H1 (cell line): ENCODE results near the gene SHROOM3. TPM values are rescaled to one million over a fixed set of nuclear protein-coding genes. Genes with fewer than 3 reads are reported as not detected.

Source experiments
- CTCF ChIA-PET: fragments of 300-600 bp; sonication (Branson Sonifier 250); formaldehyde crosslinking; loops from one replicate; lab custom pipeline; 2021; ENCODE audit not compliant: partially characterized antibody; lab: Charles Lee
- POLR2A ChIA-PET: fragments of 300-600 bp; sonication (Branson Sonifier 250); formaldehyde crosslinking; loops from one replicate; lab custom pipeline; 2021; ENCODE audit warnings: inconsistent platforms; ENCODE audit not compliant: partially characterized antibody; lab: Charles Lee
- DNase-seq, 2 experiments: peaks; one replicate each; pipeline versions ENCODE4 v3.0.0 to v3.0.0-alpha.2; 2010 to 2022; ENCODE audit warnings: low spot score in 2 of 2, low read depth in 1 of 2, mixed read lengths in 1 of 2
- FAIRE-seq: peaks from 2 replicates; lab custom pipeline; 2011; peaks lifted over from hg19 to GRCh38; lab: Jason Lieb, UNC
- H2AFZ ChIP-seq: 2 replicates; pipeline ENCODE4 v1.8.1; 2012; ENCODE audit warnings: low read length, inconsistent platforms
- H2AK5ac ChIP-seq: 2 replicates; pipeline ENCODE4 v1.6.1; 2013; ENCODE audit warnings: low read depth, low read length
- H2BK120ac ChIP-seq: replicated peaks from 2 replicates; pipeline ENCODE3; 2013; ENCODE audit warnings: low read depth, low read length, inconsistent platforms
- H2BK12ac ChIP-seq: 2 replicates; pipeline ENCODE4 v1.6.1; 2013; ENCODE audit warnings: low read depth, low read length
- H2BK15ac ChIP-seq: 2 replicates; pipeline ENCODE4 v1.6.1; 2013; ENCODE audit warnings: low read length
- H2BK20ac ChIP-seq: 2 replicates; pipeline ENCODE4 v1.6.1; 2013; ENCODE audit warnings: low read length
- H2BK5ac ChIP-seq: 2 replicates; pipeline ENCODE4 v1.6.1; 2013; ENCODE audit warnings: low read depth, low read length
- H3K14ac ChIP-seq: 2 replicates; pipeline ENCODE4 v1.6.1; 2013; ENCODE audit warnings: inconsistent platforms; ENCODE audit not compliant: insufficient read length
- H3K18ac ChIP-seq: 2 replicates; pipeline ENCODE4 v1.6.1; 2013; ENCODE audit warnings: low read length; ENCODE audit errors: extremely low read depth
- H3K23ac ChIP-seq: 2 replicates; pipeline ENCODE4 v1.6.1; 2013; ENCODE audit warnings: inconsistent platforms; ENCODE audit not compliant: insufficient read length
- H3K23me2 ChIP-seq: 2 replicates; pipeline ENCODE4 v1.6.1; 2013; ENCODE audit warnings: low read depth, low read length
- H3K27ac ChIP-seq: 2 replicates; pipeline ENCODE4 v1.6.1; 2011; ENCODE audit warnings: low read depth, low read length, inconsistent platforms
- H3K27me3 ChIP-seq, 4 experiments: replicated peaks in 1 of 4; 1 replicate in 1 of 4; 2 replicates in 3 of 4; pipeline versions ENCODE4 v1.6.1 to v1.8.1; 2011 to 2013; ENCODE audit warnings: low read length in 3 of 4, mild to moderate bottlenecking in 3 of 4, inconsistent platforms in 2 of 4, mixed read lengths in 2 of 4, moderate library complexity in 1 of 4; ENCODE audit not compliant: control insufficient read depth in 3 of 4, insufficient read depth in 3 of 4; ENCODE audit errors: extremely low read depth in 1 of 4
- H3K36me3 ChIP-seq, 4 experiments: 2 replicates each; pipeline versions ENCODE4 v1.6.1 to v1.8.1; 2011 to 2013; ENCODE audit warnings: mild to moderate bottlenecking in 4 of 4, low read length in 3 of 4, moderate library complexity in 2 of 4, control low read depth in 1 of 4, inconsistent platforms in 1 of 4; ENCODE audit not compliant: insufficient read depth in 4 of 4, control insufficient read depth in 2 of 4
- H3K4ac ChIP-seq: replicated peaks from 2 replicates; pipeline ENCODE3; 2013; ENCODE audit warnings: low read length, low read depth, mixed read lengths, inconsistent platforms; ENCODE audit not compliant: insufficient read length
- H3K4me1 ChIP-seq, 4 experiments: replicated peaks in 1 of 4; 1 replicate in 1 of 4; 2 replicates in 3 of 4; pipeline versions ENCODE4 v1.6.1 to v1.8.1; 2011 to 2013; ENCODE audit warnings: low read length in 3 of 4, inconsistent platforms in 2 of 4, mixed read lengths in 1 of 4; ENCODE audit not compliant: insufficient read depth in 4 of 4, control insufficient read depth in 3 of 4
- H3K4me2 ChIP-seq, 2 experiments: 2 replicates each; pipeline versions ENCODE4 v1.6.1 to v1.8.1; 2011 to 2013; ENCODE audit warnings: low read depth in 2 of 2, low read length in 2 of 2, control low read depth in 1 of 2, inconsistent platforms in 1 of 2, mild to moderate bottlenecking in 1 of 2; ENCODE audit not compliant: insufficient read depth in 1 of 2
- H3K4me3 ChIP-seq, 4 experiments: fragments of 200-600, 300-600 bp in 1 of 4; sonication (generic), shearing (Covaris generic), sonication (Bioruptor Twin) in 1 of 4; 2 replicates each; pipeline versions ENCODE4 v1.5.1 to v1.8.1; 2011 to 2016; ENCODE audit warnings: low read length in 4 of 4, low read depth in 3 of 4, control low read depth in 2 of 4, inconsistent platforms in 2 of 4, mild to moderate bottlenecking in 2 of 4, mixed read lengths in 1 of 4, moderate library complexity in 1 of 4; ENCODE audit not compliant: insufficient read depth in 2 of 4; ENCODE audit errors: extremely low read depth in 1 of 4
- H3K56ac ChIP-seq: replicated peaks from 2 replicates; pipeline ENCODE3; 2013; ENCODE audit warnings: low read depth, mild to moderate bottlenecking, mixed read lengths, low read length, inconsistent platforms; ENCODE audit not compliant: insufficient read length
- H3K79me1 ChIP-seq: 2 replicates; pipeline ENCODE4 v1.6.1; 2013; ENCODE audit warnings: low read depth, low read length, control low read depth
- H3K79me2 ChIP-seq, 2 experiments: 2 replicates each; pipeline versions ENCODE4 v1.6.1 to v1.8.1; 2012 to 2013; ENCODE audit warnings: low read length in 2 of 2, mild to moderate bottlenecking in 2 of 2, inconsistent platforms in 1 of 2; ENCODE audit not compliant: insufficient read depth in 2 of 2, control insufficient read depth in 1 of 2
- H3K9ac ChIP-seq, 4 experiments: replicated peaks in 1 of 4; 1 replicate in 1 of 4; 2 replicates in 3 of 4; pipeline versions ENCODE4 v1.6.1 to v1.8.1; 2011 to 2013; ENCODE audit warnings: low read depth in 3 of 4, low read length in 3 of 4, control low read depth in 2 of 4, mild to moderate bottlenecking in 2 of 4, moderate library complexity in 2 of 4, inconsistent platforms in 1 of 4; ENCODE audit errors: extremely low read depth in 1 of 4
- H3K9me3 ChIP-seq, 2 experiments: 2 replicates each; pipeline versions ENCODE4 v1.6.1 to v1.8.1; 2012 to 2013; ENCODE audit warnings: mild to moderate bottlenecking in 2 of 2, moderate library complexity in 2 of 2, control low read depth in 1 of 2, inconsistent platforms in 1 of 2, low read depth in 1 of 2, low read length in 1 of 2, mixed read lengths in 1 of 2; ENCODE audit not compliant: insufficient read depth in 2 of 2
- H4K20me1 ChIP-seq, 2 experiments: replicated peaks in 1 of 2; 2 replicates each; pipeline versions ENCODE3 to v1.8.1; 2011 to 2013; ENCODE audit warnings: inconsistent platforms in 2 of 2, low read length in 2 of 2, mild to moderate bottlenecking in 1 of 2; ENCODE audit not compliant: insufficient read depth in 2 of 2, control insufficient read depth in 1 of 2
- H4K5ac ChIP-seq: 2 replicates; pipeline ENCODE4 v1.6.1; 2013; ENCODE audit warnings: low read length, low read depth, mixed read lengths, inconsistent platforms; ENCODE audit not compliant: insufficient read length
- H4K8ac ChIP-seq: 2 replicates; pipeline ENCODE4 v1.8.0; 2013; ENCODE audit warnings: mild to moderate bottlenecking, moderate library complexity, low read length, inconsistent platforms; ENCODE audit not compliant: insufficient read depth; ENCODE audit errors: extremely low read depth
- H4K91ac ChIP-seq: replicated peaks from 2 replicates; pipeline ENCODE3; 2013; ENCODE audit warnings: low read length, mixed read lengths, inconsistent platforms; ENCODE audit not compliant: insufficient read length
- ATF2 ChIP-seq: IDR thresholded peaks from 2 replicates; pipeline ENCODE4 v1.6.1; 2012; ENCODE audit warnings: low read length, inconsistent platforms
- BRCA1 ChIP-seq: IDR thresholded peaks from 2 replicates; pipeline ENCODE4 v1.6.1; 2012; ENCODE audit warnings: low read depth, low read length, improper control_type of control experiment
- CTBP2 ChIP-seq: IDR thresholded peaks from 2 replicates; pipeline ENCODE4 v1.7.0; 2011; ENCODE audit warnings: borderline replicate concordance, mild to moderate bottlenecking, moderate library complexity, mixed read lengths, low read length; ENCODE audit not compliant: insufficient read depth, insufficient read length
- JUN ChIP-seq: IDR thresholded peaks from 2 replicates; pipeline ENCODE4 v1.6.1; 2011; ENCODE audit warnings: low read depth, mild to moderate bottlenecking, improper control_type of control experiment, low read length
- MAFK ChIP-seq: IDR thresholded peaks from 2 replicates; pipeline ENCODE4 v1.6.1; 2012; ENCODE audit warnings: low read depth, mild to moderate bottlenecking, improper control_type of control experiment, low read length
- RBBP5 ChIP-seq: IDR thresholded peaks from 2 replicates; pipeline ENCODE4 v1.7.1; 2012; ENCODE audit warnings: low read depth, mild to moderate bottlenecking, inconsistent platforms, low read length, moderate library complexity, borderline replicate concordance
- RXRA ChIP-seq: IDR thresholded peaks from 2 replicates; pipeline ENCODE4 v1.6.1; 2011; ENCODE audit warnings: low read depth, mild to moderate bottlenecking, low read length, moderate library complexity; ENCODE audit not compliant: insufficient read depth
- SIX5 ChIP-seq: IDR thresholded peaks from 2 replicates; pipeline ENCODE4 v1.6.1; 2011; ENCODE audit warnings: mild to moderate bottlenecking, low read depth, low read length
- TBP ChIP-seq: IDR thresholded peaks from 2 replicates; pipeline ENCODE4 v1.6.1; 2011; ENCODE audit warnings: low read depth, low read length, improper control_type of control experiment
- YY1 ChIP-seq: IDR thresholded peaks from 2 replicates; pipeline ENCODE4 v1.6.1; 2011; ENCODE audit warnings: low read depth, mild to moderate bottlenecking, low read length
- WGBS, 2 experiments: shearing (Covaris generic) in 1 of 2; methylation state at CpG; one replicate each; pipeline versions ENCODE4 v1.1.6 to v1.1.7; 2013 to 2015; ENCODE audit warnings: low lambda C conversion rate in 2 of 2, mixed read lengths in 2 of 2, inconsistent platforms in 1 of 2, low coverage in 1 of 2, missing lambda C conversion rate in 1 of 2; ENCODE audit not compliant: insufficient replicate concordance in 2 of 2, insufficient coverage in 1 of 2, insufficient read length in 1 of 2; ENCODE audit errors: extremely low coverage in 1 of 2, missing lambda C conversion rate in 1 of 2; 5-methylcytosine and 5-hydroxymethylcytosine counted together
- polyA plus RNA-seq, 7 experiments: library from polyadenylated mRNA; depleted of rRNA in 3 of 7; stranded (reverse) in 5 of 7; unstranded in 2 of 7; fragments of >200 nt in 5 of 7; fragments of 200-250 nt in 2 of 7; gene quantifications; 1 replicate in 5 of 7; 2 replicates in 1 of 7; 4 replicates in 1 of 7; pipeline versions ENCODE4 v1.2.1 to v1.2.3, GENCODE V29; 2011 to 2013; ENCODE audit warnings: missing spikeins in 2 of 7, mixed read lengths in 2 of 7
- total RNA-seq: library from RNA; stranded (reverse); fragmentation: NEBNext Ultra II Directional; extraction: Animal tissue kit (Norgen Biotek cat#: 25700); gene quantifications from 2 replicates; pipeline ENCODE4 v1.2.1, GENCODE V29; 2021
- TF ChIP-seq, protein P1 (sequence below): IDR thresholded peaks from 2 replicates; pipeline ENCODE4 v1.6.1; 2012; ENCODE audit warnings: inconsistent platforms

SHROOM3 gene
- total and polyA plus RNA-seq, 2 of the 8 experiments (the other 6 are each of a cell fraction or from before 2014, with no cell fraction given): 15.8 to 34.0 TPM

DNA sequence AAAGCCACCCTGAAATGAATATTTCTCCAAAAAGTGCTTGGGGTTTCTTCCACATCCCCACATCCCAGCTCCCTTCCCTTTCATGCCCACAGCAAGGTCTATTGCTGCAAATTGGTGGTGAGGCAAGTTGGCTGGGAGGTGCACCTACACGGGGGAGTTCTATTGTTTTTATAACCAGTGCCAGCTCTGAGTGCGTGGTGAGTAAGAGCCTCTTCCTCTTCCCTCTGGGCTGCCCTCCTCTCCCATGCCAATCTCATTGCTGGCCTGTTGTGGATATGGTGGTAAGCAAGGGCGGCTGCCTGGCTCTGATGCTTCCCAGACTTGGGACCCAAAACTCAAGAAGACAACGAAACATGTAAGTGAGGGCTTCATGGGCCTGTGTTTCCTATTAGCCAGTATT lies 204.3 kb downstream of the SHROOM3 start:
- no peak overlapping the region for H3K23ac ChIP-seq
- TF ChIP-seq ATF2 (no peak), CTBP2 (no peak), JUN (no peak), SIX5 (no peak), RBBP5 (no peak), RXRA (no peak), MAFK (no peak), TBP (no peak), BRCA1 (no peak), YY1 (no peak)
- TF ChIP-seq, protein P1, sequence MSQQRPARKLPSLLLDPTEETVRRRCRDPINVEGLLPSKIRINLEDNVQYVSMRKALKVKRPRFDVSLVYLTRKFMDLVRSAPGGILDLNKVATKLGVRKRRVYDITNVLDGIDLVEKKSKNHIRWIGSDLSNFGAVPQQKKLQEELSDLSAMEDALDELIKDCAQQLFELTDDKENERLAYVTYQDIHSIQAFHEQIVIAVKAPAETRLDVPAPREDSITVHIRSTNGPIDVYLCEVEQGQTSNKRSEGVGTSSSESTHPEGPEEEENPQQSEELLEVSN: no peak
- no peak overlapping the region for H2BK15ac ChIP-seq
- H3K4me1 ChIP-seq: peaks cover 2 to 10% (median 4%) of the 10 kb centered on the region in 4 experiments; a peak in 6 of 7 replicates
- no peak overlapping the region for H3K27ac ChIP-seq
- no peak overlapping the region for H2BK20ac ChIP-seq
- no peak overlapping the region for H4K91ac ChIP-seq
- no peak overlapping the region for H2BK12ac ChIP-seq
- no peaks in the 10 kb centered on the region for H3K36me3 ChIP-seq
- H3K14ac ChIP-seq: no peak overlapping the region
- no peak overlapping the region for H3K9ac ChIP-seq
- WGBS, 2 experiments: 68% methylated on average over 4 of the region's 4 CpGs; no CpG with 5 or more reads in 1 of the 2 experiments
- H2BK5ac ChIP-seq: no peak overlapping the region
- H3K4me2 ChIP-seq: no peak overlapping the region
- H4K20me1 ChIP-seq: no peaks in the 10 kb centered on the region
- CTCF ChIA-PET: interaction anchor here (0.9 to 2.5 kb wide), 7 partner anchors 9 to 58 kb away, joined by 3 to 17 read pairs (median 4); no protein-coding TSS in a partner anchor
- no peak overlapping the region for H2BK120ac ChIP-seq
- DNase-seq (no peak), FAIRE-seq (no peak)
- no peaks in the 10 kb centered on the region for H3K79me1 ChIP-seq
- no peak overlapping the region for H3K56ac ChIP-seq
- no peaks in the 10 kb centered on the region for H3K27me3 ChIP-seq
- H4K5ac ChIP-seq: no peak overlapping the region
- H3K4ac ChIP-seq: no peak overlapping the region
- H3K79me2 ChIP-seq: no peaks in the 10 kb centered on the region
- H3K4me3 ChIP-seq: no peak overlapping the region
- no peaks in the 10 kb centered on the region for H3K9me3 ChIP-seq
- no peaks in the 10 kb centered on the region for H3K23me2 ChIP-seq
- H2AFZ ChIP-seq: no peak overlapping the region
- POLR2A ChIA-PET: no interaction called here
- no peak overlapping the region for H2AK5ac ChIP-seq
- no peak overlapping the region for H4K8ac ChIP-seq
- no peak overlapping the region for H3K18ac ChIP-seq
